Activated CD4-positive, alpha-beta T cell treated with anti-CD3 and anti-CD28 coated beads for 48 hours (primary cell): Measurements from ENCODE around the gene GPX5.

Experiments used
- DNase-seq: peaks from one replicate; pipeline ENCODE4 v3.0.0-alpha.2; 2020

GPX5 gene

DNA sequence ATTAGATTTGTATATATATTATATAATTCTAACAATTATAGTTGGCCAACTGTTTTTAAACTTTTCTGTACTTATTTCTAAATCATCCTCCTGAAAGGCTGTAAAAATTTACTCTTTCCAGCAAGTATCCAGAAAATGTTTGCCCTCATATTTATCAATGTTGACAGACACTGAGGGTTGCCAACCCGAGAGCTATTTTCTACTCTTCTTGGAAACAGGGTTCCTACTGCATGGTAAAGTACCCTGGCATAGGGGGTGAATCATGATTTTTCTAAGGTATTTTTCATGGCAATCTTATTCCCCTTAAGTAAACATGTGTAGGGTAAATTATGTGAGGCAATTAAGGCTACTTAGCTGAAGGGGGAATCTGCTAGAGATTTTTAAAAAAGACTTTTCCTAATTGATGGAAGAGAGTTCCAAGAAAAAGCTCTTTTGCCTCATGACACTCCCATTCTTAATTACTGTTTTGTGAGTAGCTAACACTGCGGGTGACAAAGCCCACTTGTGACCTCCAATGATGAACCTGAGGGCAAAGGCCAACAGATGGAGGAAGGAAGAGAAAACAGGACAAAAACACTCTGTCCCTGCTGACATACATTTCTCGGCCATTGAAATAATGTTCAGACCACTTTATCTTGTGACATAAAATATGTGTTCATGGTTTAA, 37.9 kb downstream of the GPX5 start:
- DNase-seq: no peak

GRCh38 chr6:28565823-28566526, 40.3 kb downstream of the GPX5 start:
- no peak for DNase-seq

DNA sequence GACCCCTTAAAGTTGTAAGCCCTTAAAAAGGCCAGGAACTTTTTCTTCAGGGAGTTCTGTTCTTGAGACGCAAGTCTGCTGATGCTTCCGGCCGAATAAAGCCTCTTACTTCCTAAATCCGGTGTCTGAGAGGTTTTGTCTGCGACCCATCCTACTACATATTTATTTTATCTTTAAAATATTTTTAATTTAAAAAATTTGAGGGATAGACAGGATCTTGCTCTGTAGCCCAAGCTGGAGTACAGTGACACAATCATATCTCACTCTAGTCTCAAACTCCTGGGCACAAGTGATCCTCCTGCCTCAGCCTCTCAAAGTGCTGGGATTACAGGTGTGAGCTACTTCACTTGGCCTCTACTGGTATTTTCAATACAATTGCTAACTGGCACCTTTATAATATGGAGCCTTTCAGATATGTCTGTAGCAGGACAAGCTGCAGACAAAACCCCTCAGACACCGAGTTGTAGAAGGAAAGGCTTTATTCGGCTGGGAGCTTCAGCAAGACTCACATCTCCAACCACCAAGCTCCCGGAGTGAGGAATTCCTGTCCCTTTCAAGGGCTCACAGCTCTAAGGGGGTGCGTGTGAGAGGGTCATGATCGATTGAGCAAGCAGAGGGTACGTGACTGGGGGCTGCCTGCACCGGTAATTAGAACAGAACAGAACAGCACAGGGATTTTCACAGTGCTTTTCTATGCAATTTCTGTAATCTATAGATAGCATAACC, 41.0 kb downstream of the GPX5 start:
- DNase-seq: no peak

DNA sequence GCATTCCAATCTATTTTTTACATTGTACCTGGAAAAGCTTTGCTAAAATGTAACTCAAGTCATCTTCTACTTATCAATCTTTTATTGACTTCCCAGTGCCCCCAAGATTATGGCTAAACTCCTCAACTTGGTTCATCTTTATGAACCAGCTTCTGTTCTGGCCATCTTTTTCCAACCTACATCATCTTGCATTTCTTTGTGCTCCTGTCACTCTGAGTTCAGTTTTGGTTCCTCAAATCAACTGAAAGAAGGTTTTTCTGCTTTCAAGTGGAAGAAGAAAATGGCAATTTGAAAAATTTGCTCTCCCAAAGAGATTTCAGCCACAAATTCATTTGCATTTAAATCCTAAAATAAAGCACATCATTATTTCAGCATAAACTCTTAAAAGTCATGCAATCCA, 41.8 kb downstream of the GPX5 start:
- DNase-seq: no peak

DNA sequence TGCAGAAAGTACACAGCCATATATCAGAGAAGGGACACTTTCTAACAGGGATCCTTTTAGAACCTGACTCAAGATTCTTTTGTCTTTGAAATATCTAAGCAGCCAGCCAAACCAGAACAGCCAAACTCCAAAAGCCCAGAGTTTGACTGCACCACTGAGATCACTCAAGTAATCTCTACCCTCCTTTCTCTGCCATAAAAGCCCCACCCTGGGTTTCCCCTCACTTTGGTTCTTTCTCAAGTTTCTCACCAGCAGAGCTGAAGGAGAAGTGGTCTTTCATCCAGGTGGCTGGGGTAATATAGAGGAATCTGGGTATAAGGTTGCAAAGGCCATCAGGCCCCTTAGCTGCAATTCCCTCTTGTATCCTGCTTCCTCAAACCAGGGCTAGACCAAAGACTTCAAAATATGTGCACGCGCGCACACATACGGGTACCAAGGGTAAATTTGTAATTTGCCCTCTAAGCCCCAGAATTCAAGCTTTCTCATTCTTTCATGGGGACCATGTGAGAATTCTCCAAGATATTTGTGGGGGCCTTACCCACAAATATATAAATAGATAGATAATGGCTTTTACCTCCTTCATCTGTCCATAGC, 42.9 kb downstream of the GPX5 start:
- DNase-seq: no peak

DNA sequence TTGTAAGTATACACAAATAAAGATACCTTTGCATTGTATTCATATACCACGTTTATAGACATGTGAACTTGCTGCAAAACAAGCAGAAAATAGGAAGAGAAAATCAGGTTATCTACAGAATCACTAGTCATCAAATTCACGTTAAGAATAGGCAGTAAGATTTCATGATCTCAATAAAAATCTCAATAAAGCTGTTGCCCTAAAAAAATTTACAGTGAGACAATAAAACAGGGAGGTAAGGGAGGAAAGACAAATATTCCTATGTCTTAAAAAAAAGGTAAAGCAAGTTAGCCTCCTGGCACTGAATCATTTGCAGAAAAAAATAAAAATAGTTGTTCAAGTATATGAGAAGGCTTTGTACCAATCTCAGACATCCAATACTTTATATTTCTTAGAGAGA, 44.1 kb downstream of the GPX5 start:
- DNase-seq: no peak

DNA sequence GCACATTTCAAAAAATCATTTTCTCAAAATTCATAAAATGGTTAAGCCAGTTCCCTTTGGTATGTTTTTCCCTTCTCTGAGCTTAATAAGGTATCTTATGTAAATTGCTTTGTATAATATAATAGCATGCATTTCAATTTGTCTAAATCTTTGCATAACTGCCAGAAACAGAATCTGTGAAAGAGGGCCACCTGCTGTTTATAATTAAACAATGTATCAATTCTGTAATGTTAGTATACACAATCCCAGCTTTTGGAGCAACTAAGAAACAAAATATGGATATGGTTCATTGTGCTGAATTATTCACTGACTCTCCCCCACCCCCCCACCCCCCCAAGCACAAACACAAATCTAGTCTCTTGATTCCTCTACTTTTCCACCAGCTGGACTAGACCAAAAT, 54.8 kb downstream of the GPX5 start:
- no peak for DNase-seq

DNA sequence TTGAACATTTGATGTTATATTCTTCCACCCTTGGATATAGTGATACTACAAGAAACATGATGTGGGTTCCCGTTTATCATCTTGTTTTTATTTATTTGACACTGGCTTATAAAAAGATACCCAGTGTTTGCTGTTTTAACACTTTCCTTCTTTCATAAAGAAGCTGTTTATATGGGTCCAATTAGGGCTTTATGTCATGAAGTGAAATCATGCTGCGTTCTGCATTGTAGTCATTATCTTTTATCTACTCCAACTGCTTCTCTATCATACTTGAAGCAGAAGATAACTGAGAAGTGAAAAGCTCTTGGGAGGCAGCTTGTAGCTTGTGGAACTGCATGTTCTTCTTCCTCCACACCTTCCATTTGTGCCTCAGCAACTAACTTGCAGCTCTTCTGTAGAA, 57.8 kb downstream of the GPX5 start:
- DNase-seq: no peak
